HG02610 (cell line): Measurements from ENCODE around the gene ZNF326.
"Not testable (repeated sequence)": the region's sequence is repeated elsewhere in the genome, so short reads cannot be mapped to it uniquely, and the experiment has no call there.

Experiments used
- ATAC-seq: cut with Tn5 transposase; IDR thresholded peaks from one replicate; pipeline ENCODE4 v1.9.1; 2021; ENCODE audit warnings: mild to moderate bottlenecking, moderate library complexity; ENCODE audit not compliant: unreplicated experiment

The ZNF326 gene

GRCh38 chr1:89965193-89965768 lies 29.6 kb upstream of the ZNF326 start:
- no peak for ATAC-seq

GRCh38 chr1:89966656-89967055 lies 28.3 kb upstream of the ZNF326 start:
- no peak for ATAC-seq

GRCh38 chr1:89971600-89971999 lies 23.3 kb upstream of the ZNF326 start:
- ATAC-seq = peak; percentile 80

GRCh38 chr1:89972024-89972423 lies 22.9 kb upstream of the ZNF326 start:
- no peak for ATAC-seq

- ATAC-seq = no peak
These were observed 21.3 kb upstream of the ZNF326 start for GRCh38 chr1:89973471-89974127.

- ATAC-seq = no peak
These were observed 20.7 kb upstream of the ZNF326 start for GRCh38 chr1:89974256-89974655.

GRCh38 chr1:89974696-89975470 lies 20.0 kb upstream of the ZNF326 start:
- ATAC-seq = no peak

- ATAC-seq = no peak
These were observed 19.3 kb upstream of the ZNF326 start for GRCh38 chr1:89975540-89976125.

GRCh38 chr1:89978755-89979154 lies 16.2 kb upstream of the ZNF326 start:
- ATAC-seq = no peak

GRCh38 chr1:89980605-89981004 lies 14.3 kb upstream of the ZNF326 start:
- no peak for ATAC-seq

GRCh38 chr1:89982846-89983245 lies 12.1 kb upstream of the ZNF326 start:
- not testable (repeated sequence) for ATAC-seq

GRCh38 chr1:89984564-89985116 lies 10.3 kb upstream of the ZNF326 start:
- not testable (repeated sequence) for ATAC-seq

GRCh38 chr1:89986020-89986419 lies 8.9 kb upstream of the ZNF326 start:
- ATAC-seq = no peak

GRCh38 chr1:89987159-89987819 lies 7.6 kb upstream of the ZNF326 start:
- peak; percentile 67 for ATAC-seq

GRCh38 chr1:89989099-89989498 lies 5.8 kb upstream of the ZNF326 start:
- ATAC-seq = no peak

GRCh38 chr1:89989799-89990198 lies 5.1 kb upstream of the ZNF326 start:
- ATAC-seq = no peak

- no peak for ATAC-seq
These were observed 3.7 kb upstream of the ZNF326 start for GRCh38 chr1:89990976-89991831.

- no peak for ATAC-seq
These were observed 1.4 kb upstream of the ZNF326 start for GRCh38 chr1:89993541-89993940.

GRCh38 chr1:89994231-89994804 lies 592 bp upstream of the ZNF326 start:
- no peak for ATAC-seq
